KMS-11 (cell line): ENCODE data around the gene TRIM62.

ENCODE experiments used
- H2AFZ ChIP-seq: fragments of 200-600 bp; sonication (generic); 2 replicates; pipeline ENCODE4 v1.6.1; 2016; ENCODE audit warnings: antibody characterized with exemption, mixed run types, low read depth
- H3K27ac ChIP-seq: fragments of 200-600 bp; sonication (generic); 2 replicates; pipeline ENCODE4 v1.6.1; 2016; ENCODE audit warnings: mild to moderate bottlenecking, mixed run types
- H3K27me3 ChIP-seq: fragments of 200-600 bp; sonication (generic); 2 replicates; pipeline ENCODE4 v1.6.1; 2017; ENCODE audit warnings: mild to moderate bottlenecking, low read depth, mixed run types, moderate library complexity; ENCODE audit not compliant: insufficient read depth
- H3K36me3 ChIP-seq: fragments of 200-600 bp; sonication (generic); 2 replicates; pipeline ENCODE4 v1.6.1; 2017; ENCODE audit warnings: mild to moderate bottlenecking, mixed run types; ENCODE audit not compliant: insufficient read depth
- H3K4me1 ChIP-seq: fragments of 200-600 bp; sonication (generic); 2 replicates; pipeline ENCODE4 v1.6.1; 2016; ENCODE audit warnings: mild to moderate bottlenecking, low read depth, mixed run types; ENCODE audit not compliant: poor library complexity, severe bottlenecking
- H3K4me2 ChIP-seq: fragments of 200-600 bp; sonication (generic); 2 replicates; pipeline ENCODE4 v1.7.0; 2016; ENCODE audit warnings: mild to moderate bottlenecking, mixed run types
- H3K4me3 ChIP-seq: fragments of 200-600 bp; sonication (generic); IDR thresholded peaks from 2 replicates; pipeline ENCODE4 v1.6.1; 2017; ENCODE audit warnings: low read depth, low read length, mixed read lengths; ENCODE audit not compliant: insufficient read depth
- H3K79me2 ChIP-seq: fragments of 200-600 bp; sonication (generic); 2 replicates; pipeline ENCODE4 v1.6.1; 2016; ENCODE audit warnings: low read depth, mixed run types; ENCODE audit not compliant: insufficient read depth
- H3K9ac ChIP-seq: fragments of 200-600 bp; sonication (generic); 2 replicates; pipeline ENCODE4 v1.6.1; 2016; ENCODE audit warnings: mild to moderate bottlenecking, mixed run types
- H4K20me1 ChIP-seq: fragments of 200-600 bp; sonication (generic); 2 replicates; pipeline ENCODE4 v1.6.1; 2016; ENCODE audit warnings: mild to moderate bottlenecking, mixed run types; ENCODE audit not compliant: insufficient read depth
- TF ChIP-seq, protein P1 (sequence below): fragments of 200-600 bp; sonication (generic); conservative IDR thresholded peaks from 2 replicates; pipeline ENCODE4 v1.6.1; 2017; ENCODE audit warnings: low read depth, mild to moderate bottlenecking, antibody characterized with exemption, low read length, moderate library complexity, mixed read lengths

The TRIM62 gene

DNA sequence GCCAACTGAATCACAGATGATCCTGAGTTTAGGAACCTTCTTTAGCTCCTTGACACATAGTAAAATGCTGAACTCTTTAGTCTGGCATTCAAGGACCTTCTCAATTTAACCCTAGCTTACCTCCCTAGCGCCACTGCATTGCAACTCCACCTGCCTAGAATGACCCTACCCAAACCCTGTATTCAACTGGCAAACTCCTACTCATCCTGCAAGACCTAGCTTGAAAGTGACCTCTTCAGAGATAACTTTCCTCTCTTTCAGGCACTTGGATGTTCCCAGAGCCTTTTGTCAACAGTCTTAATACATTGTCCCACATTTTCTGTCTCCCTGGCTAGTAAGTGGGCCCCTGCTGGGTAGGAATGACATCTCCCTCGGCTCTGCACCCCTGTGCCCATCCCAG is 19.7 kb downstream of the TRIM62 start:
- TF ChIP-seq, protein P1, sequence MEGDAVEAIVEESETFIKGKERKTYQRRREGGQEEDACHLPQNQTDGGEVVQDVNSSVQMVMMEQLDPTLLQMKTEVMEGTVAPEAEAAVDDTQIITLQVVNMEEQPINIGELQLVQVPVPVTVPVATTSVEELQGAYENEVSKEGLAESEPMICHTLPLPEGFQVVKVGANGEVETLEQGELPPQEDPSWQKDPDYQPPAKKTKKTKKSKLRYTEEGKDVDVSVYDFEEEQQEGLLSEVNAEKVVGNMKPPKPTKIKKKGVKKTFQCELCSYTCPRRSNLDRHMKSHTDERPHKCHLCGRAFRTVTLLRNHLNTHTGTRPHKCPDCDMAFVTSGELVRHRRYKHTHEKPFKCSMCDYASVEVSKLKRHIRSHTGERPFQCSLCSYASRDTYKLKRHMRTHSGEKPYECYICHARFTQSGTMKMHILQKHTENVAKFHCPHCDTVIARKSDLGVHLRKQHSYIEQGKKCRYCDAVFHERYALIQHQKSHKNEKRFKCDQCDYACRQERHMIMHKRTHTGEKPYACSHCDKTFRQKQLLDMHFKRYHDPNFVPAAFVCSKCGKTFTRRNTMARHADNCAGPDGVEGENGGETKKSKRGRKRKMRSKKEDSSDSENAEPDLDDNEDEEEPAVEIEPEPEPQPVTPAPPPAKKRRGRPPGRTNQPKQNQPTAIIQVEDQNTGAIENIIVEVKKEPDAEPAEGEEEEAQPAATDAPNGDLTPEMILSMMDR, result no peak
- no peak overlapping the region for H3K9ac ChIP-seq
- no peaks in the 10 kb centered on the region for H4K20me1 ChIP-seq
- H3K79me2 ChIP-seq, result no peaks in the 10 kb centered on the region
- H3K4me1 ChIP-seq, result no peaks in the 10 kb centered on the region
- no peak overlapping the region for H2AFZ ChIP-seq
- no peak overlapping the region for H3K4me3 ChIP-seq
- no peak overlapping the region for H3K27ac ChIP-seq
- no peak overlapping the region for H3K4me2 ChIP-seq
- H3K36me3 ChIP-seq, result no peaks in the 10 kb centered on the region
- no peaks in the 10 kb centered on the region for H3K27me3 ChIP-seq

DNA sequence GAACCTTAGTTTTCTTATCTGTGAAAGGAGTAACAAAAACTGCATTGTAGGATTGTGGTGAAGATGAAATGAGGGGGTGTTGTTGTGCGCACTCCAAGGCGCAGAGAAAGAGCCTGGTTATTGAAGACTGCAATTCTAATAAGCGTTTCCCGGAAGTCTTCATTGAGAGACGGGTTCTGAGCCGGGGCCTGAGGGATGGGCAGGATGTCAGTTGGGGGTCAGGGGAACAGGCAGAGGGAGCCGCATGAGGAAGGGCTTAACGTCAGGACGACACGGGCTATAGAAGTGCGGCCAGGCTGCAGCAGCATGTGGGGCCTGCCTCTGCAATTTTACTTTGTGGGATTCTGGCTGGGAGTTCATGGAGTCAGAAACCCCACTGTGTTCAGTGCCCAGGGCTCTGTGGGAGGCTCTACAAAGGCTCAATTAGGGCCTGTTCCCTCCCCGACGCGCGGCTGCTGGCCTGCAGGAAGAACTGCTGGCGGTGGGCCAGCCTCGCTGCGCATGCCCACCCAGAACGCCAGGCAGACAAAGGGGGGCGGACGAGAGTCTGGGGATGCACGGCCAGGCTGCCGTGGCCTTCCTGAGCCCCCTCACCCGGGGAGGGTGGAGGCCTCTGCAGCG is 20.7 kb downstream of the TRIM62 start:
- Histone ChIP-seq H3K36me3 (no peaks in the 10 kb centered on the region), H3K4me3 (no peak overlapping the region)
- TF ChIP-seq, protein P1, result no peak

DNA sequence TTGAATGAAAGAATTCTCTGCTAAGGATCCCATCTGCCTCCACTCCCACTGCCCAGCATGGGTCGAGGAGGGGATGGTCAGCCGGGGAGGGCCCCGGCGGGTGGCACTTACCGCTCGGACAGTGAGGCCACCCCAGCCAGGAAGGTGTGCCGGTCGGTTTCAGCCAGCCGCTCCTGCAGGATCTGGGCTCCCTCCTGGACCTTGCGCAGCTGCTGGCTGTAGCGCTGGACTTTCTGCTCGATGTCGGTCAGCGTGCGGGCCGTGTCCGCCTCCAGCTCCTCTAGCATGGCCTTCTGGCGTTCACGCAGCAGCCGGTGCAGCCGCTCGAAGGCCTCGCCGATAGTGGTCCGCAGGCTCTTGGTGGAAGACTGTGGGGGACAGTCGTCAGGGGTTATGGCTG is 22.3 kb downstream of the TRIM62 start:
- Histone ChIP-seq H2AFZ (no peak overlapping the region), H3K36me3 (no peaks in the 10 kb centered on the region), H4K20me1 (no peaks in the 10 kb centered on the region), H3K27ac (no peak overlapping the region), H3K4me1 (no peaks in the 10 kb centered on the region), H3K4me2 (no peak overlapping the region), H3K4me3 (no peak overlapping the region), H3K27me3 (no peaks in the 10 kb centered on the region), H3K9ac (no peak overlapping the region), H3K79me2 (no peaks in the 10 kb centered on the region)
- TF ChIP-seq, protein P1, result no peak

More for the DNA sequence above, 20.7 kb downstream of the TRIM62 start:
- H3K27ac ChIP-seq, result no peak overlapping the region
- H3K4me2 ChIP-seq, result no peak overlapping the region
- H4K20me1 ChIP-seq, result no peaks in the 10 kb centered on the region
- H3K9ac ChIP-seq, result no peak overlapping the region
- H3K27me3 ChIP-seq, result no peaks in the 10 kb centered on the region
- H3K79me2 ChIP-seq, result no peaks in the 10 kb centered on the region
- no peaks in the 10 kb centered on the region for H3K4me1 ChIP-seq
- H2AFZ ChIP-seq, result no peak overlapping the region

DNA sequence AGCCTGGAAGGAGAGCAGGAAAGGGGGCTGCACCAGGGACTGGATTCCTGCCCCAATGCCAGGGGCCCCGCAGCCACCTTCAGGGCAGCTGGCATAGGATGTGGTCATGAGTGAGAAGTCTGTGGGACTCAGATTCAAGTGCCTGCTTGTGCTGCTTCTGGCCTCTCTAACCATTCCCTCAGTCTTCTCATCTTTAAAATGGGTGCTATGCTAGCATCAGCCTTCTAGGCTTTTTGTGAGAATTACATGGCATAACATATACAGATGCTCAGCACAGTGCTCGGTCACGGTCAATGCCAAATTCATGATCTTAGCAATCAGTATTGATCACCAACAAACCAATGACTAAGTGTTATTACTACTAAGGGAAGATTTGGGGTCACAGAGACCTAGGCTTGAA is 23.5 kb downstream of the TRIM62 start:
- no peaks in the 10 kb centered on the region for H4K20me1 ChIP-seq
- no peaks in the 10 kb centered on the region for H3K27me3 ChIP-seq
- H3K4me2 ChIP-seq, result no peak overlapping the region
- H2AFZ ChIP-seq, result no peak overlapping the region
- H3K4me1 ChIP-seq, result no peaks in the 10 kb centered on the region
- TF ChIP-seq, protein P1, result no peak
- no peak overlapping the region for H3K27ac ChIP-seq
- H3K36me3 ChIP-seq, result no peaks in the 10 kb centered on the region
- no peak overlapping the region for H3K9ac ChIP-seq
- no peaks in the 10 kb centered on the region for H3K79me2 ChIP-seq
- no peak overlapping the region for H3K4me3 ChIP-seq
